Articular chondrocyte of knee joint (primary cell): ENCODE results near the gene GRIK2. TPM values are rescaled to one million over a fixed set of nuclear protein-coding genes. Genes with fewer than 3 reads are reported as not detected.

Experiments used
- total RNA-seq: library from RNA; depleted of rRNA; stranded (reverse); fragments of >200 nt; gene quantifications from 2 replicates; pipeline ENCODE4 v1.2.3, GENCODE V29; 2012

GRIK2 gene
- total RNA-seq, result 0.32 and 0.52 TPM in 2 replicates

GRCh38 chr6:101393251-101393828 is at the start of gene GRIK2:
TSS of gene GRIK2 (plus strand) at chr6:101393708.

